Ascending aorta (tissue), 2 donors: Measurements from ENCODE around the gene HDAC5. TPM values are rescaled to one million over a fixed set of nuclear protein-coding genes. Genes with fewer than 3 reads are reported as not detected.

Source experiments
- DNase-seq, 2 donors: peaks; one replicate each; pipeline ENCODE4 v3.0.0-alpha.2; 2019; ENCODE audit warnings: low spot score in 2 of 2
- H3K27ac ChIP-seq, 2 donors: fragments of 200-600 bp; sonication (generic); one replicate each; pipeline ENCODE4 v1.5.1; 2016 to 2017; ENCODE audit warnings: mild to moderate bottlenecking in 1 of 2
- H3K27me3 ChIP-seq: fragments of 200-600 bp; sonication (generic); one replicate; pipeline ENCODE4 v1.5.1; 2017
- H3K36me3 ChIP-seq, 2 donors: fragments of 200-600 bp; sonication (generic); one replicate each; pipeline ENCODE4 v1.5.1; 2016
- H3K4me1 ChIP-seq, 2 donors: fragments of 200-600 bp; sonication (generic); one replicate each; pipeline ENCODE4 v1.5.1; 2016 to 2017; ENCODE audit warnings: mild to moderate bottlenecking in 1 of 2
- H3K4me3 ChIP-seq, 2 donors: fragments of 200-600 bp; sonication (generic); one replicate each; pipeline ENCODE4 v1.5.1; 2016 to 2017; ENCODE audit warnings: mild to moderate bottlenecking in 1 of 2
- H3K9me3 ChIP-seq, 2 donors: fragments of 200-600 bp; sonication (generic); one replicate each; pipeline ENCODE4 v1.5.1; 2016
- intact Hi-C: fragments of 100-400 bp; cut with DNase I; formaldehyde crosslinking; loops from one replicate; pipeline ENCODE4 v1.15.1; 2023
- total RNA-seq: library from RNA; depleted of rRNA; stranded (reverse); fragments of >200 nt; gene quantifications from one replicate; pipeline ENCODE4 v1.1.0, GENCODE V29; 2016
- TF ChIP-seq, protein P1 (sequence below), 3 experiments: fragments of 200-600 bp in 2 of 3; fragments of 450-650 bp in 1 of 3; sonication (generic) in 2 of 3; IDR thresholded peaks; one replicate each; pipeline ENCODE4 v1.5.1; 2016 to 2019; ENCODE audit warnings: antibody characterized with exemption in 3 of 3, mild to moderate bottlenecking in 1 of 3, moderate library complexity in 1 of 3

HDAC5 gene
- total RNA-seq, 1 donor from 2014 or later: 189 TPM

DNA sequence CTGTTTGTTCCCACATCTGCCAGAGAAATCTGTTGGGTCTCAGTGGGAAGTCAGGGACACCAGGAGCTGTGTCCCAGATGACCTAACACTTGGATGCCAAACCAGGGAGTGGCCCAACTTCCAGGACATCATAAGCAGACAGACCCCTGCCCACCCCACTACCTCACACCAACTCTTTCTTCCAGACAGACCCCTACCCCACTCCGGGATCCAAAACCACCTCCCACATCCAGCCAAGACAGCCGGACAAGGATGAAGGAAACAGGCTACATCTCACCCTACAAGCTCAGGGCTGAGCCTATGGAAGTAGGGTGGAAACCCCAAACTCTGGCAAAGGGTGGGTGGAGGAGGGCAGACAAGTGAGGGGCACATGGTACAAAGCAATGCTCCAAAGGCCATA is 3.6 kb downstream of the HDAC5 start:
- Histone ChIP-seq H3K27me3 (no peaks in the 10 kb centered on the region), H3K4me1 (peaks cover 18 to 41% of the 10 kb centered on the region in 2 donors), H3K4me3 (no peak overlapping the region), H3K27ac (peak overlapping the region in 1 of 2 donors; percentile 97), H3K36me3 (peaks cover 16 to 27% of the 10 kb centered on the region in 2 donors), H3K9me3 (no peaks in the 10 kb centered on the region)
- DNase-seq: no peak
- TF ChIP-seq, protein P1, sequence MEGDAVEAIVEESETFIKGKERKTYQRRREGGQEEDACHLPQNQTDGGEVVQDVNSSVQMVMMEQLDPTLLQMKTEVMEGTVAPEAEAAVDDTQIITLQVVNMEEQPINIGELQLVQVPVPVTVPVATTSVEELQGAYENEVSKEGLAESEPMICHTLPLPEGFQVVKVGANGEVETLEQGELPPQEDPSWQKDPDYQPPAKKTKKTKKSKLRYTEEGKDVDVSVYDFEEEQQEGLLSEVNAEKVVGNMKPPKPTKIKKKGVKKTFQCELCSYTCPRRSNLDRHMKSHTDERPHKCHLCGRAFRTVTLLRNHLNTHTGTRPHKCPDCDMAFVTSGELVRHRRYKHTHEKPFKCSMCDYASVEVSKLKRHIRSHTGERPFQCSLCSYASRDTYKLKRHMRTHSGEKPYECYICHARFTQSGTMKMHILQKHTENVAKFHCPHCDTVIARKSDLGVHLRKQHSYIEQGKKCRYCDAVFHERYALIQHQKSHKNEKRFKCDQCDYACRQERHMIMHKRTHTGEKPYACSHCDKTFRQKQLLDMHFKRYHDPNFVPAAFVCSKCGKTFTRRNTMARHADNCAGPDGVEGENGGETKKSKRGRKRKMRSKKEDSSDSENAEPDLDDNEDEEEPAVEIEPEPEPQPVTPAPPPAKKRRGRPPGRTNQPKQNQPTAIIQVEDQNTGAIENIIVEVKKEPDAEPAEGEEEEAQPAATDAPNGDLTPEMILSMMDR (IDR thresholded peaks at IDR 0.05): no peak
- intact Hi-C loops: loop anchor here (5.0 kb wide), 3 partner anchors 32 to 112 kb away; partner anchors contain the start of gene TMUB2

DNA sequence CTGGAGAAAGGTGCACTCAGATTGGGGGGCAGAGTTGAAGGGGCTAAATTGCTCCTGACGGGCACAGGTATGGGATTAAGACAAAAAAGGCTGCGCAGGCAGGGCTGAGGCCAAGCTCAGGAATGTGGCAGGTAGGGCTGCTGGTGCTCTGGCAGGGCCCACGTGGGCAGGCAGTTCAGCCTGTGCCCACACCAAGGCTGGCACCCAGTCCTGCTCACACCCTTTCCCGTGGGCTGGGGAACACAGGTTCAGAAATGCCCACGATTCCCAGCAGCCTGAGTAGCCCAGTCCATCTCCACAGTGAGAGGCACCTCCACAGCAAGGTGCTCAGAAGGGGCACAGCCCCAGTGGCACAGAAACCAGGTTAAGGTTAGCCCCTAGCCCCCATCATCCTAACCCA is 4.4 kb downstream of the HDAC5 start:
- no peak for DNase-seq
- Histone ChIP-seq H3K9me3 (no peaks in the 10 kb centered on the region), H3K27me3 (no peaks in the 10 kb centered on the region), H3K36me3 (peaks cover 18 to 35% of the 10 kb centered on the region in 2 donors), H3K27ac (peak overlapping the region in 1 of 2 donors; percentile 97), H3K4me1 (peaks cover 12 to 44% of the 10 kb centered on the region in 2 donors), H3K4me3 (no peak overlapping the region)
- intact Hi-C loops: no loop called here
- TF ChIP-seq, protein P1 (IDR thresholded peaks at IDR 0.05): no peak

- H3K9me3 ChIP-seq: no peaks in the 10 kb centered on the region
- peaks cover 12 to 48% of the 10 kb centered on the region in 2 donors for H3K4me1 ChIP-seq
- peak overlapping the region in 1 of 2 donors; percentile 97 for H3K27ac ChIP-seq
- no peaks in the 10 kb centered on the region for H3K27me3 ChIP-seq
- no peak for DNase-seq
- no peak overlapping the region for H3K4me3 ChIP-seq
- H3K36me3 ChIP-seq: peaks cover 23 to 40% of the 10 kb centered on the region in 2 donors
- TF ChIP-seq, protein P1 (IDR thresholded peaks at IDR 0.05): no peak
- intact Hi-C loops: no loop called here
These were observed 4.9 kb downstream of the HDAC5 start for GRCh38 chr17:44118427-44119050.

- H3K27me3 ChIP-seq: no peaks in the 10 kb centered on the region
- TF ChIP-seq, protein P1 (IDR thresholded peaks at IDR 0.05): no peak
- peaks cover 11 to 58% of the 10 kb centered on the region in 2 donors for H3K4me1 ChIP-seq
- peak overlapping the region in 1 of 2 donors; percentile 34 for H3K27ac ChIP-seq
- H3K4me3 ChIP-seq: no peak overlapping the region
- no peaks in the 10 kb centered on the region for H3K9me3 ChIP-seq
- intact Hi-C loops: no loop called here
- peaks cover 24 to 41% of the 10 kb centered on the region in 2 donors for H3K36me3 ChIP-seq
- DNase-seq: no peak
These were observed 6.1 kb downstream of the HDAC5 start for GRCh38 chr17:44117351-44117750.

GRCh38 chr17:44115585-44116415 is 7.6 kb downstream of the HDAC5 start:
- peaks cover 24 to 41% of the 10 kb centered on the region in 2 donors for H3K36me3 ChIP-seq
- H3K9me3 ChIP-seq: no peaks in the 10 kb centered on the region
- no peaks in the 10 kb centered on the region for H3K27me3 ChIP-seq
- TF ChIP-seq, protein P1 (IDR thresholded peaks at IDR 0.05): peak; percentile 62 to 75 (median 69)
- DNase-seq: no peak
- peak overlapping the region; percentile 81 to 95 for H3K27ac ChIP-seq
- intact Hi-C loops: no loop called here
- peaks cover 10 to 58% of the 10 kb centered on the region in 2 donors for H3K4me1 ChIP-seq
- H3K4me3 ChIP-seq: no peak overlapping the region
